GM23248 (cell line): ENCODE results near the gene AMH. TPM values are rescaled to one million over a fixed set of nuclear protein-coding genes. Genes with fewer than 3 reads are reported as not detected.

Experiments used
- DNase-seq: peaks from one replicate; pipeline ENCODE4 v3.0.0-alpha.2; 2015
- H2AFZ ChIP-seq: fragments of 200-600 bp; sonication (generic); 2 replicates; pipeline ENCODE4 v1.6.1; 2016; ENCODE audit warnings: antibody characterized with exemption
- H3F3A ChIP-seq: fragments of 200-600 bp; sonication (generic); 2 replicates; pipeline ENCODE4 v1.6.1; 2016; ENCODE audit warnings: mild to moderate bottlenecking, antibody characterized with exemption, mixed run types; ENCODE audit not compliant: insufficient read depth
- H3K27ac ChIP-seq: fragments of 200-600 bp; sonication (generic); 2 replicates; pipeline ENCODE4 v1.5.1; 2016; ENCODE audit warnings: mild to moderate bottlenecking
- H3K27me3 ChIP-seq: fragments of 200-600 bp; sonication (generic); replicated peaks from 2 replicates; pipeline ENCODE4 v1.6.1; 2016; ENCODE audit warnings: mild to moderate bottlenecking; ENCODE audit not compliant: insufficient read depth
- H3K36me3 ChIP-seq: fragments of 200-600 bp; sonication (generic); 2 replicates; pipeline ENCODE4 v1.6.1; 2016; ENCODE audit warnings: low read depth, mild to moderate bottlenecking
- H3K4me1 ChIP-seq: fragments of 200-600 bp; sonication (generic); 2 replicates; pipeline ENCODE4 v1.6.1; 2016; ENCODE audit warnings: mild to moderate bottlenecking; ENCODE audit not compliant: insufficient read depth
- H3K4me2 ChIP-seq: fragments of 200-600 bp; sonication (generic); one replicate; pipeline ENCODE4 v1.6.1; 2016; ENCODE audit warnings: mild to moderate bottlenecking; ENCODE audit not compliant: unreplicated experiment
- H3K4me3 ChIP-seq: fragments of 200-600 bp; sonication (generic); 2 replicates; pipeline ENCODE4 v1.5.1; 2016; ENCODE audit warnings: mild to moderate bottlenecking
- H3K79me2 ChIP-seq: fragments of 200-600 bp; sonication (generic); 2 replicates; pipeline ENCODE4 v1.6.1; 2016; ENCODE audit warnings: mild to moderate bottlenecking; ENCODE audit not compliant: insufficient read depth
- H3K9ac ChIP-seq: fragments of 200-600 bp; sonication (generic); 2 replicates; pipeline ENCODE4 v1.6.1; 2016; ENCODE audit warnings: mild to moderate bottlenecking
- H3K9me2 ChIP-seq: fragments of 200-600 bp; sonication (generic); 2 replicates; pipeline ENCODE4 v1.6.1; 2016; ENCODE audit warnings: mixed run types, mild to moderate bottlenecking, moderate library complexity; ENCODE audit not compliant: insufficient read depth
- H3K9me3 ChIP-seq: fragments of 200-600 bp; sonication (generic); one replicate; pipeline ENCODE4 v1.6.1; 2017; ENCODE audit warnings: low read depth
- H4K20me1 ChIP-seq: fragments of 200-600 bp; sonication (generic); 2 replicates; pipeline ENCODE4 v1.6.0; 2016; ENCODE audit not compliant: insufficient read depth
- EZH2 ChIP-seq: fragments of 200-600 bp; sonication (generic); IDR thresholded peaks from 2 replicates; pipeline ENCODE4 v1.6.1; 2018; ENCODE audit warnings: antibody characterized with exemption, mild to moderate bottlenecking; ENCODE audit not compliant: insufficient read depth, poor library complexity, severe bottlenecking
- EZH2phosphoT487 ChIP-seq: fragments of 200-600 bp; sonication (generic); IDR thresholded peaks from 2 replicates; pipeline ENCODE4 v1.6.1; 2018; ENCODE audit warnings: antibody characterized with exemption, moderate library complexity, mild to moderate bottlenecking, low read depth; ENCODE audit not compliant: insufficient read depth
- WGBS, 2 experiments: methylation state at CpG; one replicate each; pipeline ENCODE4 v1.1.6; 2015 to 2017; ENCODE audit warnings: low lambda C conversion rate in 2 of 2, low coverage in 1 of 2; ENCODE audit errors: missing lambda C conversion rate in 2 of 2; 5-methylcytosine and 5-hydroxymethylcytosine counted together
- in situ Hi-C: fragments of 300-500 bp; cut with MboI; formaldehyde crosslinking; loops from 2 replicates; pipeline ENCODE4 v1.15.0; 2020
- polyA plus RNA-seq: library from polyadenylated mRNA; unstranded; fragments of >200 nt; fragmentation: Nextera tagmentation; extraction: Ambion mirVana; gene quantifications from 2 replicates; pipeline ENCODE4 v1.2.1, GENCODE V29; 2016
- total RNA-seq: library from RNA; depleted of rRNA; stranded (reverse); fragments of >200 nt; shearing (Covaris generic); gene quantifications from 2 replicates; pipeline ENCODE4 v1.2.3, GENCODE V29; 2014

Gene AMH
- total and polyA plus RNA-seq, 2 experiments from 2014 or later: not detected

DNA sequence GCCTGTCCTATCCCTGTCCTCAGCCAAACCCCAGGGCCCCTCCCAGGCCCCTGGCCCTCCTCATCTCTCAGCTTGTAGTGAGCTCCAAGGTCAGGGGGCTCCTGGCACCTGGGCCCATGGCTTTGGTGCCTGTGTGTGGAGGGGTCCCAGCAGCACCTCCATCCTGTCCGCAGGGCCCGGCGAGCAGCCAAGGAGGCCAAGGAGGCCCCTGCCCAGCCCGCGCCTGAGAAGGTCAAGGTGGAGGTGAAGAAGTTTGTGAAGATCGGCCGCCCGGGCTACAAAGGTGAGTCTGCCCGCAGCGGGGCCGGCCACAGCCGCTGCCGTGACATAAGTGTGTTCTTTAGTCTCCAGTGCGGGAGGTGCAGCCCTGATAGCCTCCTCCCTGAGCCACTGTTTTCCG, 3.9 kb upstream of the AMH start:
- no peak for TF ChIP-seq EZH2
- TF ChIP-seq EZH2phosphoT487: no peak
- peaks cover 61% of the 10 kb centered on the region for H3K79me2 ChIP-seq
- peaks cover 5% of the 10 kb centered on the region for H3K27me3 ChIP-seq
- no peak overlapping the region for H3K4me2 ChIP-seq
- no peaks in the 10 kb centered on the region; the same call in 1 of the 2 replicates for H3F3A ChIP-seq
- no peak for DNase-seq
- in situ Hi-C loops: no loop called here
- no peak overlapping the region for H3K27ac ChIP-seq
- no peaks in the 10 kb centered on the region for H3K9me2 ChIP-seq
- H3K9ac ChIP-seq: no peak overlapping the region
- peaks cover 12% of the 10 kb centered on the region for H3K4me1 ChIP-seq
- peaks cover 20% of the 10 kb centered on the region; the same call in 1 of the 2 replicates for H3K36me3 ChIP-seq
- WGBS, 2 experiments: 98 to 100% methylated on average over 15 of the region's 15 CpGs
- no peak overlapping the region for H2AFZ ChIP-seq
- 0 out of 2 replicates have a peak, but pooled peaks cover 6% of the 10 kb centered on the region for H4K20me1 ChIP-seq
- no peaks in the 10 kb centered on the region for H3K9me3 ChIP-seq
- no peak overlapping the region for H3K4me3 ChIP-seq

DNA sequence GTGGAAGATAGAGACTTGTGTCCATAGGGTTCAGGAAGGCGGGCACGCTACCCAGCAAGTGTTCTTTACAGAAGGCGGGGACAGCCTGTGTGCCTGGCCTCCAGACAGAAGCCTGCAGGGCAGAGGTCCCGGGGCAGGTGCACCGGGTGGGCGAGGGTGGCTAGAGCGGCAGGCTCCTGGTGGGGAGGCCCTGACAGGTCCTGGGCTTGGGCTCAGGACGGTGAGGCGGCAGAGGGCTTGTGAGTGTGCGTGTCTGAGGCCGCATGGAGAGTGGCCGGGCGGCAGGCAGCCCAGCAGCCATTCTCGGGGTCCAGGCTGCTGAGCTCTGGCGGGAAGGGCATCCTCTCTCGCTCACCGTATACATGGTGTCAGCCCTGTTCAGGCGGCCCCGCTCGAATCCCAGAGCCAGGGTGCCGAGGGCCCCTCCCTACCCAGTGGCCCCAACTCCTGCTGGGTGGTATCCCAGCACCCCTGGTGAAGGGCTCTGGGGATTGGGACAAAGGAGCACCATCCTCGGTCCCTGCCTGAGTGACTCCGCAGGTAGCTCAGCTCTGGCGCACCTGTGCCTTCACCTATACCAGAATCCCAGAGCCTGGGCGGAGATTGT, 3.0 kb upstream of the AMH start:
- Histone ChIP-seq H3K36me3 (peaks cover 20% of the 10 kb centered on the region; the same call in 1 of the 2 replicates), H3K4me2 (no peak overlapping the region), H3K4me3 (no peak overlapping the region), H3K9me3 (no peaks in the 10 kb centered on the region), H3K9me2 (no peaks in the 10 kb centered on the region), H3F3A (no peaks in the 10 kb centered on the region; the same call in 1 of the 2 replicates), H3K27ac (no peak overlapping the region), H3K4me1 (peaks cover 3% of the 10 kb centered on the region; the same call in 1 of the 2 replicates), H3K27me3 (peaks cover 8% of the 10 kb centered on the region), H3K9ac (no peak overlapping the region), H4K20me1 (0 out of 2 replicates have a peak, but pooled peaks cover 2% of the 10 kb centered on the region), H2AFZ (no peak overlapping the region), H3K79me2 (peaks cover 53% of the 10 kb centered on the region)
- DNase-seq: no peak
- no peak for TF ChIP-seq EZH2
- TF ChIP-seq EZH2phosphoT487: no peak
- in situ Hi-C loops: no loop called here
- WGBS, 2 experiments: 92% methylated on average over 24 of the region's 25 CpGs

DNA sequence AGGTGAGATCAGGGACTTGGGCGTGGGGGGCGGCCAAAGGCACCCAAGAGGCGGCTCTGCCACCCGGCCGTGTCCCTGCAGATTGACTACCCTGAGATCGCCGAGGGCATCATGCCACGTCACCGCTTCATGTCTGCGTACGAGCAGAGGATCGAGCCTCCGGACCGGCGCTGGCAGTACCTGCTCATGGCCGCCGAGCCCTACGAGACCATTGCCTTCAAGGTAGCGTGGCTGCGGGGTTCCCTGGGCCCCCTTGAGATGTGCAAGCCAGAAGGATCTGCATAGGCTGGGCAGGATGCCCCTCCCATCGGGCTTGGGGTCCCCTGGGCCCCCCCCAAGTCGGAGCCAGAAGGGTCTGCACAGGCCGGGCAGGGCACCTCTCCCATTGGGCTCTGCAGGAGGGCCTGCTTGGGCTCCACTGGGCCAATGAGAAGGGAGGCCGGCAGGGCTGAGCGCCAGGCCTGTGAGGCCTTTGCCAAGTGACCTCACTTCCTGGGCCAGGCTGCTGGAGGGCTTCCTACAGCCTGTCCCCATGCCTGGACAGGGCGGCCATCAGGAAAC, 2.2 kb upstream of the AMH start:
- Histone ChIP-seq H3K4me2 (no peak overlapping the region), H3K27me3 (peaks cover 13% of the 10 kb centered on the region), H3K4me1 (no peaks in the 10 kb centered on the region), H3K79me2 (peaks cover 45% of the 10 kb centered on the region), H3K27ac (no peak overlapping the region), H3K4me3 (no peak overlapping the region), H3K9me3 (no peaks in the 10 kb centered on the region), H3K36me3 (peaks cover 20% of the 10 kb centered on the region; the same call in 1 of the 2 replicates), H3K9me2 (no peaks in the 10 kb centered on the region), H4K20me1 (0 out of 2 replicates have a peak, but pooled peaks cover 2% of the 10 kb centered on the region), H3F3A (no peaks in the 10 kb centered on the region; the same call in 1 of the 2 replicates), H2AFZ (no peak overlapping the region), H3K9ac (no peak overlapping the region)
- peak; percentile 53 for DNase-seq
- TF ChIP-seq EZH2 (no peak), EZH2phosphoT487 (no peak)
- in situ Hi-C loops: no loop called here
- 83 to 85% methylated on average over 24 to 26 of the region's 26 CpGs for WGBS, 2 experiments

DNA sequence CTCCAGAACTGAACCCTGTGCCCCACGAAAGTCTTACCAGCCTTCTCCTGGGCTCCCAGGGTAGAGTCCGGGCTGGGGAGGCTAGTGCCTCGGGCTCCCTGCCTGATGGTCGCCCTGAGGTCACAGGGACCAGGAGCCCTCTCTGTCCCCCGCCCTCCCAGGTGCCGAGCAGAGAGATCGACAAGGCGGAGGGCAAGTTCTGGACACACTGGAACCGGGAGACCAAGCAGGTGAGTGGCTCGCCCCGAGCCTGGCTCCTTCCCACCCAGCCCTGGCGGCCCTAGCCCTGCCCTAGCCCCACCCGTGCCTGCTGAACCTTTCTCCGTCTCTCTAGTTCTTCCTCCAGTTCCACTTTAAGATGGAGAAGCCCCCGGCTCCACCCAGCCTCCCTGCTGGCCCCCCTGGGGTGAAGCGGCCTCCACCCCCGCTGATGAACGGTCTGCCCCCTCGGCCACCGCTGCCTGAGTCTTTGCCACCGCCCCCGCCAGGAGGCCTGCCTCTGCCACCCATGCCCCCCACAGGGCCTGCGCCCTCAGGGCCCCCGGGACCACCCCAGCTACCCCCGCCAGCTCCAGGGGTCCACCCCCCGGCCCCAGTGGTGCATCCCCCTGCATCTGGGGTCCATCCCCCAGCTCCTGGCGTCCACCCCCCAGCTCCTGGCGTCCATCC, 1.6 kb upstream of the AMH start:
- Histone ChIP-seq H2AFZ (no peak overlapping the region), H3K9me2 (no peaks in the 10 kb centered on the region), H3K4me2 (no peak overlapping the region), H3K4me1 (no peaks in the 10 kb centered on the region), H3K36me3 (peaks cover 20% of the 10 kb centered on the region; the same call in 1 of the 2 replicates), H3F3A (no peaks in the 10 kb centered on the region), H3K4me3 (no peak overlapping the region), H3K9ac (no peak overlapping the region), H3K27ac (no peak overlapping the region), H3K79me2 (peaks cover 38% of the 10 kb centered on the region), H3K9me3 (no peaks in the 10 kb centered on the region), H4K20me1 (no peaks in the 10 kb centered on the region), H3K27me3 (peaks cover 20% of the 10 kb centered on the region)
- in situ Hi-C loops: no loop called here
- no peak for DNase-seq
- TF ChIP-seq EZH2phosphoT487 (no peak), EZH2 (no peak)
- 93 to 97% methylated on average over 9 to 28 of the region's 28 CpGs for WGBS, 2 experiments
